Limb (tissue), 2 donors: ENCODE data around the gene SH2D7.
A peak's percentile ranks its signal among the peaks of the same experiment; 100 is the strongest.
"Not testable (repeated sequence)": the region's sequence is repeated elsewhere in the genome, so short reads cannot be mapped to it uniquely, and the experiment has no call there.

ENCODE experiments used
- DNase-seq, 2 donors: peaks; one replicate each; pipeline ENCODE4 v3.0.0-alpha.2; 2016; ENCODE audit errors: extremely low spot score in 2 of 2

Gene SH2D7

DNA sequence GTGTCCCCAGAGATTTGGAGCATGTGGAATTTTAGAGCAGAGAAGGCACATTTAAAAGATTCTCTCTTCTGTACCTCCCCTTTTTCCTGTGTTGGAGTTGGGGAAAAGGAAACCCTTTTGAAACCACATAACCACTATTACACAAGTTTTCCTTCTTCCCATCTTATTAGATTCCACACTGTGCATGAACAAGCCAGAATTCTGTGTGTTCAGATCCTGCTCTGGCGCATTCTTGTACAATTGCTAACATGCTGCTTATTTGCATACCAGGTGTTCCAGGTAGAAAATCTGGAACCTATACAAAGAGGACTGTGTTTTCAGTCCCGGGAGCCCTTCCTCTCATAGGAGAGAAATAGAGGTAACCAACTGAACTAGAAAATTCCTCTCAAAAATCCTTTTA, 41.4 kb downstream of the SH2D7 start:
- DNase-seq, result no peak

DNA sequence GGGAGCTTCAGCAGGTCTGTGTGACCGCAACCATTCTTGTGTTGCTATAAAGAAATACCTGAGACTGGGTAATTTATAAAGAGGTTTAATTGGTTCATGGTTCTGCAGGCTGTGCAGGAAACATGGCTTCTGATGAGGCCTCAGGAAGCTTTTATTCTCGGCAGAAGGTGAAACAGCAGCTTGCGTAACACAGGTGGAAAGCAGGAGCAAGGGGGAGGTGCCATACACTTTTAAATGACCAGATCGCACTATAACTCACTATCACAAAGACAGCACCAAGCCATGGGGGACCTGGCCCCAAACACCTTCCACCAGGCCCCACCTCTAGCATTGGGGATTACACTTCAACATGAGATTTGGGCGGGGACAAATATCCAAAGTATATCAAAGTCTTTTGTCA, 47.2 kb downstream of the SH2D7 start:
- DNase-seq, result no peak

DNA sequence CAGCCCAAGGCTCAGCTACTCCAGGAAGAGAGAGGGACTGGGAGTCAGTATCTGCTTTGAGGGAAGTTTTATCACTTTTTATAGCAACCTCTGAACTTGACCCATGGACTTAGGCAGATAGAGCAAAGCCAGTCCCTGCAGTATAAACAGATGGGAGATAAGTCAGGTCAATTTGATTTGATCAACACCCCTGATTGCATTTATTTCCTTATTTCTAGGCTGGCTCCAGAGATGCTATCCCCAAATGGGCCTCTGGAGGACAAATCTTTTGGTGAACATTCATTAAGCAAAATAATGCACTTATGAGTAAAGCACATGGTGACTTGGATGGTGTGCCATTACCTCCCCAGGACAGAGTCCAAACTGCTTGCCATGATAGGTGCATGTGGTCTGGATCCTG, 47.9 kb downstream of the SH2D7 start:
- DNase-seq, result no peak

DNA sequence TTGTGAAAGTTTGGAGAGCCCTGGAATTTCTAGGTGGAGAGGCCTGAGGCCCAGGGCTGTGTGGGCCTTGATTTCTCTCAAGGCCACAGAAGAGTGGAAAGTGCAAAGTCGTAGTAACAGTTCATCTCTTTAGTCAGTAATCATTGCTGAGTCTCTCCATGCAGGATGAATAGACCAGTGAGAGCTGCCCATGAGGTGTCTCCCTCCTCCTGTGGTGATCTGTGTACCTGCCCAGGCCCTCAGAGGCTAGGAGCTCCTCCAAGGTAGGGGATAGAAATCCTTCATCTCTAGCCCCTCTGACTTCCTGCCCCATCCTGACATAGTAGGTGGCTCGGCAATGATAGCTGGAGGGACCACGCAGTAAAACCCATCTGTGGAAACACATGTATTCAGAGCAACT, 50.0 kb downstream of the SH2D7 start:
- DNase-seq, result no peak

DNA sequence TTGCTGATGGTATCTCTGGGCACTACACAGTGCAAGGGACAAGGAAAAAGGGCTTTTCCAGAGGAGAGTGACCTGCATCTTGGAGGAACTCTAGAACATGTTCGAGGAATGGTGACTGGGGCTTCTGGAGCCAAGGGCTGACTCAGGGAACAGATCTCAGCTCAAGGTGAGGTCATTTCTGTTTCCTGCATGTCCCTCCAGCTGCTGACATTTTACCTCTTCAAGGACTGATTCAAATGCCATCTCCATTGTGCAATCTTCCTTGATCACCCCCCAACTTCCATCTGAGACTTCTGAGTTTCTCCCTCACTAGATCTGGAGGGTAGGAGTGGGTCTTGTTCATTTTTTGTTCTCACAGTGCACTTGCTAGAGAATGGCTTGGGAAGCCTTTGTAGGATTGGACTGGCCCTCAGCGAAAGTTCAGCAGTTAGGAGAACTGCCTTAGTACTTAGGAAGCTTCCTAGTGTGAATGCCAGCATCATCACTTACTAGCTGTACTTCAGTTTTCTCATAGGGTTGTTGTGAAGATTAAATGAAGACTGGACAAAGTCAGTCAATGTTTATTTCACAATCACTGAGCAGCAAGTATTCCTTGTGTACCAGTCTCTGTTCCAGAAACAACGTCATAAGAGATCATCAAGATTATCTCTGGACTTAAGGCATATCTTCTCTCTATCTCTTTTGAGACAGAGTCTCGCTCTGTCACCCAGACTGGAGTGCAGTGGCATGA, 54.2 kb downstream of the SH2D7 start:
- DNase-seq, result no peak

DNA sequence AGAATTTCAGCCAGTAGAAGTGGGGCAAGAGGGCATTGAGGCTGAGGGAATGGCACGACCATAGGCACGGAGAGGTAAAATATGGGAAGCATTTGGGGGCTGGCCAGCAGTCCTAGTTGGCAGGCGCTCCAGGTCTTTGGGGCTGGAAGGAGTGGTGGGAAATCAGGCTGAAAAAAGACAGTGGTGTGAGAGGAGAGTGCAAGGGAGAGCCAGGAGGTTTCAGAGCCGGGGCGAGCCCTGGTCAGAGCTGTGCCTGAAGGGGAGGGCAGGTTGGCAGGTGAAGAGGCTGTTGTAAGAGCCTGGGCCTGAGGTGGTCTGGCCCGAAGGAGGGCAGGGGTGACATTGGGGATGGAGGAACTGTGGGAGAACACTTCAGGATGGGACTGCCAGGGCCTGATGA, 55.2 kb downstream of the SH2D7 start:
- DNase-seq, result no peak

DNA sequence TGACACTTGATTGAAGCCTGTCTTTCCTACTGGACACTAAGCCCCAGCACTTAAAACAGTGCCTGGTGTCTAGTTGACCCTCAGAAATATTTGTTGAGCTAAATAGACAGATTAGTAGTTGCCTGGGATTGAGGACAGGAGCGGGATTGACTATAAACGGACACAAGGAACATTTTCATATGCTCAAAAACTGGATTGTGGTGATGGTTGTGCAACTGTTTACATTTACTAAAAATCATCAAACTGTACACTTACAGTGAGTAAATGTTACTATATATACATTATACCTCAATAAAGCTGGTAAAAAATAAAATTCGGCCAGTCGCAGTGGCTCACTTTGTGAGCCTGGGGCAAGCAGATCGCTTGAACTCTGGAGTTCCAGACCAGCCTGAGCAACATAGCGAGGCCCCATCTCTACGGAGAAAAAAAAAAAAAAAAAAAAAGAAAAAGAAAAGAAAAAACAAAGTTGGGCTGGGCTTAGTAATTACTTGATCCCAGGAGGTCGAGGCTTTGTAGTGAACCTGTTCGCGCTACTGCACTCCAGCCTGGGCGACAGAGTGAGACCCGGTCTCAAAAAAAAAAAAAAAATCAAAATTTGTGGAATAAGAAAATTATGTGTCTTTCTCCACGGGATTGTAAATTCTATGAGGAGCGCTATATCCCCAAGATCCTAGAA, 56.2 kb downstream of the SH2D7 start:
- no peak for DNase-seq

DNA sequence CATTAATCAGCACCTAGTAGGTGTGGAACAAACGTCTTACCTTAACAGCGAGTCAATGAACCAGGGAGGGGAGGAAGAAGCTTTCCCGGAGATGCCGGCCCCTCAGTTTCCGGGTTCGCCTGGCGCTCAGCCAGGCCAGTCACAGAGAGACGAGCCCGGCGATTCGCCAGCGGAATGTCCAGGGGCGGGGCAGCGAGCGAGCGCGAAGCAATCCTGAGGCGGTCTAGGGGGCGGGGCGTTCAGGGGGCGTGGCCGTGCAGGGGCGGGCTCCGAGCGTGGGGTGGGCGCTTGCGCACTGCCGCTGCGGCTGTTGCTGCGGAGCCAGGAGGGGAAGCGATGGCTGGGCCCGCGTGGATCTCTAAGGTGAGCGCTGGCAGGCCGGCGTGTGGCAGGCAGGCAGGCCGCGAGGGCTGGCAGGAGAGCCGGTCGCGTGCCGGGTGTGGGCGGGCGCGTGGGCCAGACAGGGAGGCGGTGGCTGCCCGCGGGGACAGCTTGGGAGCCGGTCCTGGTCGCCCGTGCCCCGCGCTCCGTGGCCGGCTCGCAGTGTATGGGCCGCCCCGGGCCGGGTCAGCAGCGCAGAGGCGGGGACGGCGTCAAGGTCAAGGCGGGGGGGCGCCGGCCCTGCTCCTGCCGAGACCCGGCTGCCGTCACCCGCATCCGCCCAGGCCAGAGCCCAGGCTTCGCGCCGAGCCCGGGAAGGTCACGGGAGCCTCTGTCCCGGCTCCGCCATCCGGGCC, 56.9 kb downstream of the SH2D7 start, which contains the start of gene IDH3A:
Gene IDH3A, plus strand, starts transcription at position 295 of the 737 bp plus-strand sequence. Its CDS starts 42 bp downstream, at position 337.
- peak; percentile 98 to 100 for DNase-seq

DNA sequence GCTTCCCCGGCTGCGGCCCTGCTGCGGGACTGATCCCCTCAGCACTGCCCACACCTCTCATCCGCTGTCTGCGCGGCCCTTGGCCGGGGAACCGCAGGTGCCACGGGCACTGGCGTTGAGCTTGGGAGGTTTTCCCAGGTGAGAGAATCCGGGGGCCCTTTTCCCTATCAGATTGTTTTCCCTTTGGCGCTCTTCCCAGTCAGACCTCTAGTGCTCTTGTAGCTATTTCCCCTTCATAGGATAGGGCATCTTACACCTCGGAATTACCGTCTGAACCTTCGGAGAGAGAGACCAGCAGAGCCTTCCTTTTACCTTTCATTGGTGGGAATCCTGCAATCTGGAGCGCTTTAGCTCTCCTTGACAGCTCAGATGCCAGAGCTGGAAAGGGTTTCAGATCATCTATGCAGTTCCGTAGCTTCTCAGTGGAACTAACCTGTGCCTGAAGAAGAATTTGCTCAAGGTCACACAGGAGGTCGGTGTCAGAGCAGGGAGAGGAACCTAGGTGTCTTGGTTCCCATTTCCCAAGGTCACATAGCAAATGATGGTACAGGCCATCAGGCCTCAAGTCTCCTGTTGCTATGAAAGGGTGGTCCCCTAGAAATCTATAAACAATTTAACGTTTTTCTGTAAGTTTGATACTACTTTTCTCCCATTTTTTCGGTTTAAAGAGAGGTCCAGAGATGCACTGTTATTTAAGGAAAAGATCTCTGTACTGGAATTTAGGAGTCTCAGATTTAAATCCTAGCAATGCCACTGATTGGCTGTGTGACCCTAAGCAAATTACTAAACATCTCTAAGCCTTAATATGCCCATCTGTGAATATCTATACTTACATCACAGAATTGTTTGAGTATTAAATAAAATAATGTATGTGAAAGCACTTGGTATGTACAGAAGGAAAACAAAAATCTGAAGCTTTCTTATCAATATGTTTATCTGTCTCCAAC, 57.7 kb downstream of the SH2D7 start:
- DNase-seq, result no peak

DNA sequence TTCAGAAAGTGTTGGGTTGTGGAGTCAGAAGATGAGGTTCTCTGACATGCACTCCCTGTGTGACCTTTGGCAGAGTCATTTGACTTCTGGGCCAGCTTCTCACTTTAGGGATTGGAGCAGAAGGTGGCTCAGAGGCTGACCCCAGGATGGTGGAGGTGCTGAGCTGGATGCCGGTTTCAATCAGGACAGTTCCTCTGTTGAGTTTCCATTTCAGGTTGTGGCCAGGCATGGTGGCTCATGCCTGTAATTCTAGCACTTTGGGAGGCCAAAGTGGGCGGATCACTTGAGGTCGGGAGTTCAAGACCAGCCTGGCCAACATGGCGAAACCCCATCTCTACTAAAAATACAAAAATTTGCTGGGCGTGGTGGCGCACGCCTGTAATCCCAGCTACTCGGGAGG, 58.7 kb downstream of the SH2D7 start:
- DNase-seq, result not testable (repeated sequence)
